Gastrocnemius medialis (tissue), 4 donors: ENCODE results near the gene STAG1. TPM values are rescaled to one million over a fixed set of nuclear protein-coding genes. Genes with fewer than 3 reads are reported as not detected.
"Not testable (repeated sequence)": the region's sequence is repeated elsewhere in the genome, so short reads cannot be mapped to it uniquely, and the experiment has no call there.

Experiments
- ATAC-seq, 2 donors: fragments of 150-250 bp; one replicate each; pipeline ENCODE4 v1.9.1; 2016
- DNase-seq, 2 donors: peaks; one replicate each; pipeline ENCODE4 v3.0.0-alpha.2; 2019
- H3K27ac ChIP-seq, 4 donors: fragments of 200-600 bp; sonication (generic); 1 replicate in 1 of 4; 2 replicates in 3 of 4; pipeline ENCODE4 v1.5.1; 2016 to 2018; ENCODE audit warnings: mild to moderate bottlenecking in 2 of 4, moderate library complexity in 1 of 4
- H3K27me3 ChIP-seq, 3 donors: fragments of 200-600 bp; sonication (generic) in 2 of 3; 1 replicate in 1 of 3; 2 replicates in 2 of 3; pipeline versions ENCODE4 v1.5.1 to v1.6.0; 2016 to 2019; ENCODE audit warnings: mild to moderate bottlenecking in 1 of 3, moderate library complexity in 1 of 3
- H3K36me3 ChIP-seq, 2 donors: fragments of 200-600 bp; sonication (generic) in 1 of 2; one replicate each; pipeline ENCODE4 v1.5.1; 2017 to 2018
- H3K4me1 ChIP-seq, 2 donors: fragments of 200-600 bp; sonication (generic) in 1 of 2; one replicate each; pipeline ENCODE4 v1.5.1; 2016 to 2017; ENCODE audit warnings: mild to moderate bottlenecking in 2 of 2
- H3K4me3 ChIP-seq, 4 donors: fragments of 200-600 bp; sonication (generic) in 3 of 4; 1 replicate in 1 of 4; 2 replicates in 3 of 4; pipeline ENCODE4 v1.5.1; 2016 to 2019; ENCODE audit warnings: mild to moderate bottlenecking in 2 of 4
- H3K9me3 ChIP-seq, 3 donors: fragments of 200-600 bp; sonication (generic) in 2 of 3; 1 replicate in 1 of 3; 2 replicates in 2 of 3; pipeline ENCODE4 v1.5.1; 2016 to 2019
- CTCF ChIP-seq, 5 experiments: fragments of 450-650 bp in 3 of 5; fragments of 200-600 bp in 2 of 5; sonication (generic) in 2 of 5; IDR thresholded peaks in 4 of 5; conservative IDR thresholded peaks in 1 of 5; 1 replicate in 4 of 5; 2 replicates in 1 of 5; pipeline ENCODE4 v1.5.1; 2016 to 2019; ENCODE audit warnings: antibody characterized with exemption in 5 of 5, mild to moderate bottlenecking in 3 of 5, moderate library complexity in 3 of 5
- POLR2A ChIP-seq, 2 donors: fragments of 450-650 bp; IDR thresholded peaks; one replicate each; pipeline ENCODE4 v1.6.1; 2017; ENCODE audit warnings: antibody characterized with exemption in 2 of 2, mild to moderate bottlenecking in 2 of 2, moderate library complexity in 2 of 2
- in situ Hi-C, 4 donors: fragments of 200-750 bp; cut with MboI; loops; one replicate each; pipeline versions ENCODE4 v1.15.0 to v1.8.0; 2017; ENCODE audit warnings: low sequenced_read_pairs in 4 of 4
- intact Hi-C: fragments of 100-400 bp; cut with DNase I; formaldehyde crosslinking; loops from one replicate; pipeline ENCODE4 v1.15.1; 2023; ENCODE audit warnings: low total_unique reads
- total RNA-seq, 4 donors: library from RNA; depleted of rRNA; stranded (reverse); fragments of >200 nt; gene quantifications; one replicate each; pipeline versions ENCODE4 v1.1.0 to v1.2.3, GENCODE V29; 2016

STAG1 gene
- total RNA-seq, 4 donors from 2014 or later: 22.2 to 26.2 (median 23.7) TPM

GRCh38 chr3:136377508-136377907 lies 374.7 kb downstream of the STAG1 start:
- Histone ChIP-seq H3K9me3 (no peaks in the 10 kb centered on the region), H3K27me3 (no peaks in the 10 kb centered on the region), H3K4me3 (no peak overlapping the region), H3K36me3 (peaks cover 0 to 9% of the 10 kb centered on the region in 2 donors), H3K27ac (no peak overlapping the region), H3K4me1 (no peaks in the 10 kb centered on the region)
- intact Hi-C loops: no loop called here
- TF ChIP-seq CTCF (IDR thresholded peaks at IDR 0.05 in 4 of 5, conservative IDR thresholded peaks at IDR 0.05 in 1 of 5) (no peak), POLR2A (IDR thresholded peaks at IDR 0.05) (no peak)
- in situ Hi-C loops: loop anchor here in 3 of 4 donors (25.0 kb wide), 3 partner anchors 290 to 635 kb away; no protein-coding TSS in a partner anchor
- DNase-seq (no peak), ATAC-seq (no peak)

- H3K27ac ChIP-seq, H3K4me1 ChIP-seq, H3K27me3 ChIP-seq, DNase-seq, H3K4me3 ChIP-seq, ATAC-seq, H3K36me3 ChIP-seq, intact Hi-C loops, H3K9me3 ChIP-seq: not testable (repeated sequence)
- in situ Hi-C loops: loop anchor here in 3 of 4 donors (25.0 kb wide), 3 partner anchors 288 to 637 kb away; no protein-coding TSS in a partner anchor
Observed at GRCh38 chr3:136375800-136376199, 376.4 kb downstream of the STAG1 start.

- TF ChIP-seq CTCF (IDR thresholded peaks at IDR 0.05 in 4 of 5, conservative IDR thresholded peaks at IDR 0.05 in 1 of 5): no peak
- no peak for TF ChIP-seq POLR2A (IDR thresholded peaks at IDR 0.05)
- no peak for DNase-seq
- H3K36me3 ChIP-seq: peaks cover 0 to 6% of the 10 kb centered on the region in 2 donors
Observed at GRCh38 chr3:136366289-136366688, 385.9 kb downstream of the STAG1 start.

GRCh38 chr3:136353461-136353860 lies 398.7 kb downstream of the STAG1 start:
- TF ChIP-seq POLR2A (IDR thresholded peaks at IDR 0.05): no peak
- no peak for TF ChIP-seq CTCF (IDR thresholded peaks at IDR 0.05 in 4 of 5, conservative IDR thresholded peaks at IDR 0.05 in 1 of 5)
- intact Hi-C loops: no loop called here
- Histone ChIP-seq H3K4me1 (peaks cover 0 to 19% of the 10 kb centered on the region in 2 donors), H3K9me3 (no peaks in the 10 kb centered on the region), H3K27me3 (no peaks in the 10 kb centered on the region), H3K36me3 (no peaks in the 10 kb centered on the region), H3K27ac (no peak overlapping the region), H3K4me3 (no peak overlapping the region)
- in situ Hi-C loops: no loop called here
- ATAC-seq: no peak
- no peak for DNase-seq

More at GRCh38 chr3:136366289-136366688, 385.9 kb downstream of the STAG1 start:
- intact Hi-C loops: no loop called here
- in situ Hi-C loops: no loop called here
- Histone ChIP-seq H3K27ac (no peak overlapping the region), H3K4me3 (no peak overlapping the region), H3K9me3 (no peaks in the 10 kb centered on the region), H3K27me3 (no peaks in the 10 kb centered on the region), H3K4me1 (no peaks in the 10 kb centered on the region)
- no peak for ATAC-seq

- no peak for DNase-seq
- no peaks in the 10 kb centered on the region for H3K27me3 ChIP-seq
- peaks cover 0 to 19% of the 10 kb centered on the region in 2 donors for H3K4me1 ChIP-seq
- intact Hi-C loops (no loop called here), in situ Hi-C loops (no loop called here)
- TF ChIP-seq CTCF (IDR thresholded peaks at IDR 0.05 in 4 of 5, conservative IDR thresholded peaks at IDR 0.05 in 1 of 5) (peak in 1 of 5 experiments; percentile 24), POLR2A (IDR thresholded peaks at IDR 0.05) (no peak)
- ATAC-seq: no peak
- peaks cover 0 to 5% of the 10 kb centered on the region in 2 donors for H3K36me3 ChIP-seq
- no peaks in the 10 kb centered on the region for H3K9me3 ChIP-seq
- H3K4me3 ChIP-seq: no peak overlapping the region
- no peak overlapping the region for H3K27ac ChIP-seq
Observed at GRCh38 chr3:136351905-136352304, 400.3 kb downstream of the STAG1 start.
